ENCODE results near the gene TGFBI. TPM values are rescaled to one million over a fixed set of nuclear protein-coding genes. Genes with fewer than 3 reads are reported as not detected.

The TGFBI gene
- total RNA-seq, 1 donor from 2014 or later: 147 TPM

GRCh38 chr5:136001466-136001981 is 27.3 kb upstream of the TGFBI start:
- no peak for DNase-seq (ENCODE audit: low spot score)

GRCh38 chr5:136004436-136004835 is 24.4 kb upstream of the TGFBI start:
- DNase-seq (ENCODE audit: low spot score): no peak

- no peak for DNase-seq (ENCODE audit: low spot score)
Observed at GRCh38 chr5:136005476-136005875, 23.3 kb upstream of the TGFBI start.

DNA sequence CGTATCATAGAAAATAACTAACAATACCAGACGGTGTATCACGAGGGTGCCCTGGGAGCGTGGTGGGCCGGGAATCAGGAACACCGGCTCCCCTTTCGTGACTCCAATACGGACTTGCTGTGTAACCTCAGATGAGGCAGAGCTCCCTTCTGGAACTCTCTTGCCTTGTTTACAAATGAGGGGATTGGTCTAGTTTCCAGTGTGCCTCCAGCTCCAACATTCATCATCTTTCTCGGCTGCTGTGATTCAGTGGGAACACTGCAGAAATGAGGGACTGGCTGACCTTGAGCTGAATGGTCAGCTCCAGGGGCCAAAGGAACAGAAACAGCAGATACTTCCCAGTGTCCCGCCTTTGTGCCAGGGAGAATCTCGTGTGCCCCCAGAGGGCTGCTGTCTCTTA is 22.6 kb upstream of the TGFBI start:
- DNase-seq (ENCODE audit: low spot score): no peak

- DNase-seq (ENCODE audit: low spot score): no peak
Observed at GRCh38 chr5:136006761-136007251, 22.0 kb upstream of the TGFBI start.

- DNase-seq (ENCODE audit: low spot score): no peak
Observed at GRCh38 chr5:136007271-136007670, 21.5 kb upstream of the TGFBI start.

GRCh38 chr5:136011414-136012001 is 17.3 kb upstream of the TGFBI start:
- no peak for DNase-seq (ENCODE audit: low spot score)

DNA sequence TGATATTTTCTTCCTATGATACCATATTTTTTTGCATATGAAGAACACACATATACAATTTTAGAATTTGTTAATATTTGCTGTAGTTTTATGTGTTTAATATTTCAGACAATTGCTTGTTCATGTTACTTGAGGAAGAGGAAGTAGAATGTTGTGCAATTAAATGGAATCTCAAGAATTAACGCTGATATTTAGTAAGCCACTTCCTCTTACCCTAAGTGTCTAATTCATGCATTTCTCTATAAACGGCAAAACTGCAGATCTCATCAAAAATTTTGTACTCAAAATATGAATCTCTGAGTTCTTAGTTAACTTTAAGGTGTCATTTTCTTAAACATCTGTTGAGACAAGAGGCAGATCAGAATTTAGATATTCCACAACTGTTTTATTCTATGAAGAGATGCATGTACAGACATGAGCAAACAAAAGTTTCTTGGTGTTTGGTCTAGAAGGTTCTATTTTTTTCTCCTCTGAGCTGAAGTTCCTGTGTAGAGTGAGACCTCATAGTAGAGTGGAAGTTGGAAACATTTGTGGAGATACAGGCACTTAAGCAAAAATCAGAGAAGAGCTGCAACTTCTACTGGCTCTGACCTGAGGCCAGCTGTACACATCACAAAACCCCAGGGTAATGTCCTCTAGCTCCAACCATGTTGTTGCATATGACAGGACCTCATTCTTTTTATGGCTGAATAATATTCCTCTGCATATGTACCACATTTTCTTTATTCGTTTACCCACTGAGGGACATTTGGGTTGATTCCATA is 16.6 kb upstream of the TGFBI start:
- DNase-seq (ENCODE audit: low spot score): no peak

DNA sequence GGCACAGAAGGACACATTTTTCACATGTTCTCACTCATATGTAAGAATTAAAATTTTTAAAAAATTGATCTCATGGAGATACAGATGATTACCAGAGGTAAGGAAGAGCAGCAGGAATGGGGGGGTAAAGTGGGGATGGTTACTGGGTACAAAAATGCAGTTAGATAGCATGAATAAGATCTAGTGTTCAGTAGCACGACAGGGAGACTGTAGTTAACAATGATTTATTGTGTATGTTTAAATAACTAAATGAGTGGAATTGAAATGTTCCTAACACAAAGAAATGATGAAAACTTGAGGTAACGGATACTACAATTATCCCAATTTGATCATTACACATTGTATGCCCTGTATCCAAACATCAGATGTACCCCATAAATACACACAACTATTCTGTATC is 15.2 kb upstream of the TGFBI start:
- DNase-seq (ENCODE audit: low spot score): no peak

DNA sequence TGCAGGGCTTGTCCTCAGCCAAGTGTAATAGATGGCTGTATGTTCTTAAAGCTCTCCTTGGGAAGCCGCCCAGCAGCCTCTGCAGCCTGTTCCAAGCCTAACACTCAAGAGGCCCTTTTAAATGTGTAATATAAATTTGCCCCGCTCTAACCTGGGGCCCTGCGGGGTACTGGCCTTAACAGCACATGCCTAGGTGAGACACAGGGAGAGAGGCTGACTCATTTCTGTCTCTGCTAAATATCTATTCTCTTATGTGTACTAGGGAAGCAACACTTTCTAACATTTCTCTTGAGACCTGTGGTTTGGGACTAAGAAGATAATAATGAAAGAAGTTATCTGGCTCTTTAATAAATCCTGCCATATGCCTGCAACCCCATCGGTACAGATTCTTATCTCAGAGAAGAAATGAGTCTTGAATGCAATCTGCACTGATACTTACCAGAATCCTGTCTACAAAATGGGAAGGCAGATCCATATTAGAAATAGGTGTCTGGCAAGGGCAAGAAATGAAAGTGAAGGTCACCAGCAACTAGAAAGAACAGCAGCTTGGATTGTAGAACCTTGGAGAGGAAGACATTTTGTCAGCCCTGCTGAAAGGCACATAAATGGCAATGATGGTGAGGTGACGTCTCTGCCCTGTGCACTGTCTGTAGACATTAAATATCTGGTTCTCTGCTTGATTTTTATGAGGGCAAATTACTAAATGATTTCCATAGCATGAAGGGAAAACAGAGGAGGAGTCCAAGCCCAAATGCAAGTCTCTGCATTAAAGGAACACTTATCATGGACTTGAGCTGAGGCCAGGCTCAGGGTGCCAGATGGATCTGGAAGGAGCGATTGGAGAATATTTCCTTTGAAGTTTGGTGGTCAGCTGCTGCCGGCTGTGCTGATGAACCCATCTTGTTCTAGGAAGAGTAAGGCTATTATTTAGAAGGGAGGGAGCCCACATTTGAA is 14.5 kb upstream of the TGFBI start:
- DNase-seq (ENCODE audit: low spot score): no peak

- no peak for DNase-seq (ENCODE audit: low spot score)
Observed at GRCh38 chr5:136015003-136015375, 13.8 kb upstream of the TGFBI start.

DNA sequence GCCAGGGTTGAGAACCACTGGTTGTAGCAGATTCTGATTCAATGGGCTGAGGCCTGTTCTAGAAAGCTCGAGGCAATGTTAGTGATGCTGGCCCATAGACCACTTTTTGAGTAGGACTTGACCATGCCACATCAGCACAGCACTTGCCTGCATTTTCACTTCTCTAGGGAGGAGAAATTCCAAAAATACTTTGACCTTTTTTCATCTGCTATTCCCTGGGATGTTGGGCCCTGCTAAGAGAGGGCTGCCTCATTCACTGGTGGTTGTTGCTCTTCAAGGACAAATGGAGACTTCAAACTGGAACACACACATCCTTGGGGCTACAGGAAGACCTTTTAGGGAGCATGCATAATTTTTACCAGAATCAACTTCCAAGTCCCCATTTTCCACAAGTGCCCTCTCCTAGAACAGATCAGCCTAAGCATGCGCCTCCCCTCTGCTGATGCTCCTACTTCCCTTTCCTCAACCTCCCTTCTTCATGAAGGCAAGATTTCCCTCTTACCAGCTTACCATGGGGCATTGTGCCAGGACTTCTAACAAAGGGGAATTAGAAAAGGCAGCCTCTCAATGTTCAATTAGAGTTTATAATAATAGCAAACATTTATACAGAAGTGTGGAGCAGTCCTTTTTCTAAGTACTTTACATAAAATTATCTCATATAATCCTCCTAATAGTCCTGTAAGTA is 12.7 kb upstream of the TGFBI start:
- no peak for DNase-seq (ENCODE audit: low spot score)

GRCh38 chr5:136016945-136017530 is 11.8 kb upstream of the TGFBI start:
- no peak for DNase-seq (ENCODE audit: low spot score)

- peak; percentile 75 for DNase-seq (ENCODE audit: low spot score)
Observed at GRCh38 chr5:136018814-136019783, 9.7 kb upstream of the TGFBI start.

DNA sequence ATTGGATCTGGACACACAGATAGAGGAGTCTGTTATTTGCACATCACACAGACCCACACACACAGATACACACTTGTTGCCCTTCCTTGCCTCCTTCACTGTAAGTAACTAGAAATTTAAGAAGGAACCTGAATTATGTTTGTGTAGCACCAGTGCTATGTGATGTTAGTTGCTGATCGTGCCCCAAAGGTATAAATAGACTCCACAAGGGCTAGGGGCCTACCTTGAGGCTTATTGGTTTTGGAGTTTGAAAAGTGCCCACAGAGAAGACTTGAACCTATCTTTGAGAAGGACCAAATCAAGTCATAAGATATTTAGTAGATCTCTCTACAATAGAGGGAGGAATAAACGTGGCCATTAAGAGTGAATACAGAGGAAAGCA is 8.8 kb upstream of the TGFBI start:
- no peak for DNase-seq (ENCODE audit: low spot score)

DNA sequence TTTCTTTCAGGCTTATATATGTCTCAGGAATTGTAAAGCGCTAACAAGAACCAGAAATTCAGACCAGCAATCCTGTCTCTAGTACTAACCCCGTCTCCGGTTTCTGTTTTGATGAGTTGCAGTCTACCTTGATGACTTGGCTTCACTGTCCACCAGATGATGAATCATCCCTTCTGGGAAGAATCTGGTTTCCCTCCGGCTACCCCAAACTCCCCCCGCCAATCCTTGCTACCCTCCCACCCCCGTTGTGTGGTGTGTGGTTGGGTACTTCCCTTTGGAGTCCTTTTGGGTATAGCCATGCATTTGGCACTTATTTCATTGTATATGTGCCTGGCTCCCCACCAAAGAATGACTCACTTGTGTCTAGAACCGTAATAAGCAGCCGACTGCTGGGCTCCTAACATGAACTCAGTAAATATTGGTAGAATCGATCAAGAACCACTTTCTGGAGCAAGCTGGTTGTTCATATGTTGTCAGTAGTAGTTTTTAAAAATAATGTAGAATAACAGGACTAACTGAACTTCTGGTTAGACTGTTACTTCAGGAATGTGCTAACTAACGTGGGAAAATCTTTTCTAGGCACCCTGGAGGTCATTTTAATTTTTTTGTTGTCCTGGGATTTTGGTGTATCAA is 8.3 kb upstream of the TGFBI start:
- no peak for DNase-seq (ENCODE audit: low spot score)

DNA sequence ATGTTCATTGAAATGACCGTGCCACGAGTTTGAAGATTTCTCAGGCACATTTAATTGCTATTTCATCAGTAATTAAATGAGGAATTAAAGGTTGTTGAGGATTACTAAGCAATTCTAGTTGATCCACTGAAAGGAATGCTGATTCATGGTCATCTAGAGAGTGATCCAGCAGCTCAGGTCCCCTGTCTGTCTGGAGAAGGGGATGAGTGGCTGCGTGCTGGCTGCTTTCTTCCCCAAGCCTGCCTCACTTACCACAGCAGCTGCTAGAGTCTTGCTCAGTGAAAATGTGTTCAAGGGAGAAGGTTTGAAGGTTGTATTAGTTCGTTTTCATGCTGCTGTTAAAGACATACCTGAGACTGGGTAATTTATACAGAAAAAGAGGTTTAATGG is 7.8 kb upstream of the TGFBI start:
- DNase-seq (ENCODE audit: low spot score): no peak

GRCh38 chr5:136022965-136023364 is 5.8 kb upstream of the TGFBI start:
- no peak for DNase-seq (ENCODE audit: low spot score)

GRCh38 chr5:136023958-136024541 is 4.7 kb upstream of the TGFBI start:
- no peak for DNase-seq (ENCODE audit: low spot score)
